NCI-H524 (cell line): Measurements from ENCODE around the gene PPEF2.

ENCODE experiments used
- DNase-seq, 2 experiments: peaks; one replicate each; lab custom pipeline; 2025; lab: John Stamatoyannopoulos, UW

PPEF2 gene

GRCh38 chr4:75830906-75831305, 71.3 kb downstream of the PPEF2 start:
- DNase-seq: no peak

GRCh38 chr4:75823812-75824211, 78.4 kb downstream of the PPEF2 start:
- DNase-seq: no peak

GRCh38 chr4:75822416-75822815, 79.8 kb downstream of the PPEF2 start:
- DNase-seq: no peak

GRCh38 chr4:75821966-75822365, 80.3 kb downstream of the PPEF2 start:
- DNase-seq: no peak

- DNase-seq: no peak
Observed at GRCh38 chr4:75821216-75821615, 81.0 kb downstream of the PPEF2 start.

- no peak for DNase-seq
Observed at GRCh38 chr4:75820676-75821075, 81.6 kb downstream of the PPEF2 start.

- DNase-seq: no peak
Observed at GRCh38 chr4:75820197-75820596, 82.1 kb downstream of the PPEF2 start.

GRCh38 chr4:75819121-75819520, 83.1 kb downstream of the PPEF2 start:
- no peak for DNase-seq

GRCh38 chr4:75817901-75818300, 84.4 kb downstream of the PPEF2 start:
- no peak for DNase-seq
